OCI-LY1 (cell line): ENCODE data around the gene ZSCAN31.
"Not testable (repeated sequence)": the region's sequence is repeated elsewhere in the genome, so short reads cannot be mapped to it uniquely, and the experiment has no call there.

Experiments
- H2AFZ ChIP-seq: fragments of 200-600 bp; sonication (generic), shearing (Covaris generic); 2 replicates; pipeline ENCODE4 v1.6.0; 2014; ENCODE audit warnings: antibody characterized with exemption, mild to moderate bottlenecking, low read length
- H3F3A ChIP-seq: fragments of 200-600 bp; sonication (generic), shearing (Covaris generic); 2 replicates; pipeline ENCODE4 v1.6.0; 2014; ENCODE audit warnings: mild to moderate bottlenecking, antibody characterized with exemption, low read length, moderate library complexity; ENCODE audit not compliant: insufficient read depth
- H3K27ac ChIP-seq: fragments of 200-600 bp; sonication (generic); 2 replicates; pipeline ENCODE4 v1.5.1; 2014; ENCODE audit warnings: low read length, mixed run types, mild to moderate bottlenecking, low read depth; ENCODE audit not compliant: poor library complexity, severe bottlenecking
- H3K27me3 ChIP-seq: fragments of 200-600 bp; sonication (generic); 2 replicates; pipeline ENCODE4 v1.6.0; 2014; ENCODE audit warnings: antibody characterized with exemption, mild to moderate bottlenecking, low read length, moderate library complexity; ENCODE audit not compliant: insufficient read depth
- H3K36me3 ChIP-seq: fragments of 200-600 bp; sonication (generic); 2 replicates; pipeline ENCODE4 v1.6.1; 2014; ENCODE audit warnings: mild to moderate bottlenecking, antibody characterized with exemption, low read length, moderate library complexity, mixed read lengths; ENCODE audit not compliant: insufficient read depth
- H3K4me1 ChIP-seq: fragments of 200-600 bp; sonication (generic); 2 replicates; pipeline ENCODE4 v1.5.1; 2014; ENCODE audit warnings: mild to moderate bottlenecking, low read length, moderate library complexity; ENCODE audit not compliant: insufficient read depth, severe bottlenecking
- H3K4me2 ChIP-seq: fragments of 200-600 bp; sonication (generic), shearing (Covaris generic); 2 replicates; pipeline ENCODE4 v1.6.1; 2014; ENCODE audit warnings: low read length
- H3K4me3 ChIP-seq: fragments of 200-600 bp; sonication (generic); 2 replicates; pipeline ENCODE4 v1.5.1; 2014; ENCODE audit warnings: low read length, low read depth, mild to moderate bottlenecking, mixed read lengths; ENCODE audit not compliant: poor library complexity, severe bottlenecking
- H3K79me2 ChIP-seq: fragments of 200-600 bp; shearing (Covaris generic); 2 replicates; pipeline ENCODE4 v1.6.1; 2016; ENCODE audit warnings: mixed run types, low read length, mixed read lengths; ENCODE audit not compliant: insufficient read depth
- H3K9ac ChIP-seq: fragments of 200-600 bp; sonication (generic), shearing (Covaris generic); 2 replicates; pipeline ENCODE4 v1.6.1; 2014; ENCODE audit warnings: mild to moderate bottlenecking, low read length, mixed read lengths
- H3K9me2 ChIP-seq: fragments of 200-600 bp; sonication (generic), shearing (Covaris generic); 2 replicates; pipeline ENCODE4 v1.6.1; 2014; ENCODE audit warnings: low read depth, mild to moderate bottlenecking, low read length, mixed read lengths
- H3K9me3 ChIP-seq: fragments of 200-600 bp; shearing (Covaris generic); 2 replicates; pipeline ENCODE4 v1.6.1; 2014; ENCODE audit warnings: low read length, mixed read lengths
- H4K20me1 ChIP-seq: fragments of 200-600 bp; sonication (generic), shearing (Covaris generic); 2 replicates; pipeline ENCODE4 v1.6.0; 2016; ENCODE audit warnings: mild to moderate bottlenecking, low read length; ENCODE audit not compliant: insufficient read depth
- EZH2 ChIP-seq: fragments of 200-600 bp; sonication (generic), shearing (Covaris generic); IDR thresholded peaks from 2 replicates; pipeline ENCODE4 v1.8.0; 2017; ENCODE audit warnings: borderline replicate concordance, mixed run types, mild to moderate bottlenecking, antibody characterized with exemption, low read length, moderate library complexity, mixed read lengths
- TF ChIP-seq, protein P1 (sequence below): fragments of 200-600 bp; sonication (generic), shearing (Covaris generic); IDR thresholded peaks from 2 replicates; pipeline ENCODE4 v1.5.1; 2017; ENCODE audit warnings: mild to moderate bottlenecking, antibody characterized with exemption, low read length, moderate library complexity, mixed read lengths

Gene ZSCAN31

DNA sequence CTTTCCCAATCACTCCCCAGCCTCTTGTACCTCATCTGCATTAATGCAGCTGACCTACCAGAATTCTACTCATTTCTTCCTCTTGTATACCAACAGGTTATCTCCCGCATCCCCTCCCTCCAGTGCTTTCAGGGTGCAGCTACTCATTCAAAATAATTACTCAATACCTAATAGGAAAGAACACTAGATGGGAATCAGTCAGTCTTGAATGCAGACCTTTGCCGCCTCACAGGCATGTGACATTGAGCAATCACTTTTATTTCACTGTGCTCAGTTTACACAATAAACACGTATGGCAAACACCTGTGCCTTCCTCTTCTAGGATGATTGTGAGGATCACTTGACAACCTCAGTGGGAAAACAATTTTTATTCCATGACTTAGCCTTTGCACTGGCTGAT is 13.3 kb downstream of the ZSCAN31 start:
- H3K9ac ChIP-seq = no peak overlapping the region

DNA sequence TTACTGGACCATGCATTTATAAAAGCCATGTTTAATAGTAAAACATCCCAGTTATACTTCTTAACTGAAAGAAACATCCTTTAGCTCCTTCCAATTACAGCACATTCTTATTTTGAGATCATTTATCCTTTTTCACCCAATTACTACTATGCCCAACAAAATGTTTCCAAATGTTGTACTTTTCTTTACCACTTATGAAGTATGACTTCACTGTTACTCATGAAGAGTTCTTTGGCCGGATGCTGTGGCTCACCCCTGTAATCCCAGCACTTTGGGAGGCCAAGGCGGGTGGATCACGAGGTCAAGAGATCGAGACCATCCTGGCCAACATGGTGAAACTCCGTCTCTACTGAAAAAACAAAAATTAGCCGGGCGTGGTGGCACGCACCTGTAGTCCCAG is 18.1 kb downstream of the ZSCAN31 start:
- H3K4me3 ChIP-seq, H3K79me2 ChIP-seq, H3K4me2 ChIP-seq, H4K20me1 ChIP-seq, H2AFZ ChIP-seq, H3K27ac ChIP-seq, H3F3A ChIP-seq, H3K9me2 ChIP-seq, H3K9me3 ChIP-seq, H3K9ac ChIP-seq, H3K36me3 ChIP-seq, H3K27me3 ChIP-seq, H3K4me1 ChIP-seq: not testable (repeated sequence)

More for the DNA sequence above, 13.3 kb downstream of the ZSCAN31 start:
- no peaks in the 10 kb centered on the region for H3K79me2 ChIP-seq
- H4K20me1 ChIP-seq = no peaks in the 10 kb centered on the region
- no peaks in the 10 kb centered on the region for H3K4me1 ChIP-seq
- no peaks in the 10 kb centered on the region for H3K9me2 ChIP-seq
- H3K4me2 ChIP-seq = no peak overlapping the region
- no peak overlapping the region for H3K27ac ChIP-seq
- H3K4me3 ChIP-seq = no peak overlapping the region
- no peak for TF ChIP-seq EZH2
- TF ChIP-seq, protein P1, sequence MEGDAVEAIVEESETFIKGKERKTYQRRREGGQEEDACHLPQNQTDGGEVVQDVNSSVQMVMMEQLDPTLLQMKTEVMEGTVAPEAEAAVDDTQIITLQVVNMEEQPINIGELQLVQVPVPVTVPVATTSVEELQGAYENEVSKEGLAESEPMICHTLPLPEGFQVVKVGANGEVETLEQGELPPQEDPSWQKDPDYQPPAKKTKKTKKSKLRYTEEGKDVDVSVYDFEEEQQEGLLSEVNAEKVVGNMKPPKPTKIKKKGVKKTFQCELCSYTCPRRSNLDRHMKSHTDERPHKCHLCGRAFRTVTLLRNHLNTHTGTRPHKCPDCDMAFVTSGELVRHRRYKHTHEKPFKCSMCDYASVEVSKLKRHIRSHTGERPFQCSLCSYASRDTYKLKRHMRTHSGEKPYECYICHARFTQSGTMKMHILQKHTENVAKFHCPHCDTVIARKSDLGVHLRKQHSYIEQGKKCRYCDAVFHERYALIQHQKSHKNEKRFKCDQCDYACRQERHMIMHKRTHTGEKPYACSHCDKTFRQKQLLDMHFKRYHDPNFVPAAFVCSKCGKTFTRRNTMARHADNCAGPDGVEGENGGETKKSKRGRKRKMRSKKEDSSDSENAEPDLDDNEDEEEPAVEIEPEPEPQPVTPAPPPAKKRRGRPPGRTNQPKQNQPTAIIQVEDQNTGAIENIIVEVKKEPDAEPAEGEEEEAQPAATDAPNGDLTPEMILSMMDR = no peak
- no peak overlapping the region for H2AFZ ChIP-seq
- no peaks in the 10 kb centered on the region; the same call in 1 of the 2 replicates for H3K27me3 ChIP-seq
- H3K9me3 ChIP-seq = peaks cover 18% of the 10 kb centered on the region
- H3K36me3 ChIP-seq = peaks cover 6% of the 10 kb centered on the region; the same call in 1 of the 2 replicates
- no peaks in the 10 kb centered on the region for H3F3A ChIP-seq

DNA sequence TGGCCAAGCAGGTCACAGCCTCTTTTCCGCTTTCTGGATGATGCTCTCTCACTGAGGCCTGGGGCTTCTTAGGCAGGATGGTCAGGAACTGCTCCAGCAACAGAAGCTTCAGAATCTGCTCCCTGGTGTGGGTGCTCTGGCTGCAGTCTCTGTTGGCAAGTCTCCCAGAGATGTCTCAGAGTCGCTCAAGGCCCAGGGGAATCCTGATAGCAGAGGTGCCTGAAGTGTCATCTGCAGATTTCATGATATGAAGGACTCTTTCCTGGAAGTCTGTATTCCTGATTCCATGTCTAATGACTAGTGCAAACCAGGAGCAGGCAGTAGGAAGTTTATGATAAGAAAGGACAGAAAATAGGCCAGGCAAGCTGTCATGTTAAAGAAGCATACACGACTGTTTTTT is 20.3 kb downstream of the ZSCAN31 start:
- no peak overlapping the region for H3K9ac ChIP-seq
- no peaks in the 10 kb centered on the region for H3K79me2 ChIP-seq
- no peak overlapping the region for H3K4me3 ChIP-seq
- no peak overlapping the region for H3K4me2 ChIP-seq
- H3K4me1 ChIP-seq = peaks cover 14% of the 10 kb centered on the region
- TF ChIP-seq, protein P1 = no peak
- no peak for TF ChIP-seq EZH2
- no peaks in the 10 kb centered on the region for H3K9me2 ChIP-seq
- no peaks in the 10 kb centered on the region for H4K20me1 ChIP-seq
- no peak overlapping the region for H3K27ac ChIP-seq
- H2AFZ ChIP-seq = no peak overlapping the region
- no peaks in the 10 kb centered on the region for H3F3A ChIP-seq
- no peaks in the 10 kb centered on the region for H3K36me3 ChIP-seq
- no peaks in the 10 kb centered on the region for H3K9me3 ChIP-seq
- H3K27me3 ChIP-seq = no peaks in the 10 kb centered on the region

DNA sequence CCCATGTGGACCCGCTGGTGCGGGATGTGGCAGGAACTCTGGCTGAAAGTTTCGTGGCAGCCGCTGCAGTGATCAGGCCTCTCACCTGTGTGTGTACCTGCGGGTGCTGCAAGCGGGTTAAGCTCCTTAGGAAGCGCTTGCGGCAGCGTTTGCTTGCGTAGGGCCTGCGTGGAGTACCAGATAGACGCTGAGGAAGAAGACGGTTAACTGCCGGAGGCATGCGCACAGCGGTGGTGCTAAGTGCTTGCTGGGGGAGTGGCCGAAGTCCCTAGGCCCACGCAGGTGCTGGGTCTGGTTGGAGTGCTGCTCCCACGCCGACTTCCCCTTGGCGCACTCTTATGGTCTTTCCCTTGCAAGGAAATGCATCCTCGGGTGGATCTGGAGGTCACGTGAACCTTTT is 23.0 kb downstream of the ZSCAN31 start:
- Histone ChIP-seq H2AFZ (no peak overlapping the region), H3K27me3 (no peaks in the 10 kb centered on the region), H3K9me3 (no peaks in the 10 kb centered on the region), H3K79me2 (no peaks in the 10 kb centered on the region), H3K4me1 (peaks cover 15% of the 10 kb centered on the region), H3K27ac (no peak overlapping the region), H3K9me2 (no peaks in the 10 kb centered on the region), H3K4me3 (no peak overlapping the region), H3K9ac (no peak overlapping the region), H3K4me2 (no peak overlapping the region), H3F3A (no peaks in the 10 kb centered on the region), H3K36me3 (no peaks in the 10 kb centered on the region), H4K20me1 (no peaks in the 10 kb centered on the region)
- no peak for TF ChIP-seq EZH2
- TF ChIP-seq, protein P1 = no peak
